GM18526 (cell line): Measurements from ENCODE around the gene HOTAIR.

Experiments used
- POLR2A ChIP-seq: IDR thresholded peaks from 3 replicates; pipeline ENCODE4 v1.6.1; 2011; ENCODE audit not compliant: insufficient read length; ENCODE audit errors: extremely low read depth

HOTAIR gene

DNA sequence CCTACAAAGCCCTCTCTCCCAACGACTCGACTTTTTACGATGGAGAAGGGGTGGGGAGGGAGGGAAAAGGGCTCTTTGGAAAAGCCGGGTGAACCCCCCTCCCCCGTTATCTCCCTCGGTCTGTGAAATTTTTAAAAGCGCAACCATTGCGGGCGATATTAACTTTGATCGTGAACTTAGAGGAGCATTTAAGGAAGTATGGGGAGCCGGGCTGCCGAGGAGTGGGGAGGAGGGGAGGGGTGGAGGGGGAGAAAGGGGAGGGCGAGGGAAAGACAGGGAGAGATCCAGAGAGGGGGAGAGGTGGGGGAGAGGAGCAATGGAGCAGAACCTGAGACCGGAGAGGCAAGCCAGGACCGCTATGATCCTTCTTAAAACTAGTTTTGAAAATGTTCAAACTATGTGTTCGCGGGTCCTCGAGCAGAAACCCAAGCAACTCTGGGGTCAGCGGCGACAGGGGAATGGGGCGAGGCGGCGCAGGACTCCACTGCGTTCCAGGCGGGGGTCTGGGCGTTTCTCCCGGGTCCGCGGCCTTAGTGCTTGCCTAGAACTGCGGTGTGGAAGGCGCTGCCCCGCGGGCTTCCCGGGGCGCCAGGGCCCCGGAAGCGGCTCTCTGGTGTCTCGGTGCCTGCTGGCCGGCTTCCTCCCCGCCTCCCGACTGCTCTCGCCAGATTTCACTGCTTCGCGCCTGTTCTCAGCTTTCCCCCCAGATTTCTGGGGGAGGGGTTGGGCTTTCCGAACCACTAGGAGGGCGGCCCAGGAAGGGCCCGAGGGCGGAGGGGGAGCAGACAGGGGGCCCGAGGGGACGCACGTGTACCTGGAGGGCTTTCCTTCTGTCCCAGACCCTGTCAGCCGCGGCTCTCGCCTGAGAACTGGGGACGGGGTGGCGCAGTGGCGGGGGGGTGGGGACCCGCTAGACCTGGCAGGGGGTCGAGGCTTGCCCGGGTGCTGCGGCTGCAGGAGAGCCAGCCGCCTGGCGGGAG is at the start of gene HOTAIR:
HOTAIR (minus strand) TSS at position 871 of the 980 bp plus-strand sequence.
- TF ChIP-seq POLR2A = no peak

DNA sequence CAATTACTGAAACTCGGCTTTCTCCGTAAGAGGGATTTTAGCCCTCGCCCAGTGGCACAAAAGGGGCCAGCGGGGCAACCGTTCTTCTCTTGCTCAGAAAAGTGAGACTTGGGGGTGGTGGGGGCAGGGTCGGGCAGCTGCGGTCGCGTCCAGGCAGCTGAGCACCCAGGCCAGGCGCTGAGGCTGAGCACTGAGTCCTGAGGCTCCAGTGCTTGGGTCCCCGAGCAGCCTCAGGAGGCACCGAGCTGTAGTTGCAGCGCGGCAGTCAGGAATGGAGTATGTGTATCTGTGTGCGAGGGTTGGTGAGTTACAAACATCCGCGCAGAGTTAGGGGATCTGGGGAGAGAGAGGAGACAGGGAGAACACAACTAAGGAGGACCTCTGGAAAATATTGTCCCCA is 49.4 kb upstream of the HOTAIR start:
- no peak for TF ChIP-seq POLR2A

DNA sequence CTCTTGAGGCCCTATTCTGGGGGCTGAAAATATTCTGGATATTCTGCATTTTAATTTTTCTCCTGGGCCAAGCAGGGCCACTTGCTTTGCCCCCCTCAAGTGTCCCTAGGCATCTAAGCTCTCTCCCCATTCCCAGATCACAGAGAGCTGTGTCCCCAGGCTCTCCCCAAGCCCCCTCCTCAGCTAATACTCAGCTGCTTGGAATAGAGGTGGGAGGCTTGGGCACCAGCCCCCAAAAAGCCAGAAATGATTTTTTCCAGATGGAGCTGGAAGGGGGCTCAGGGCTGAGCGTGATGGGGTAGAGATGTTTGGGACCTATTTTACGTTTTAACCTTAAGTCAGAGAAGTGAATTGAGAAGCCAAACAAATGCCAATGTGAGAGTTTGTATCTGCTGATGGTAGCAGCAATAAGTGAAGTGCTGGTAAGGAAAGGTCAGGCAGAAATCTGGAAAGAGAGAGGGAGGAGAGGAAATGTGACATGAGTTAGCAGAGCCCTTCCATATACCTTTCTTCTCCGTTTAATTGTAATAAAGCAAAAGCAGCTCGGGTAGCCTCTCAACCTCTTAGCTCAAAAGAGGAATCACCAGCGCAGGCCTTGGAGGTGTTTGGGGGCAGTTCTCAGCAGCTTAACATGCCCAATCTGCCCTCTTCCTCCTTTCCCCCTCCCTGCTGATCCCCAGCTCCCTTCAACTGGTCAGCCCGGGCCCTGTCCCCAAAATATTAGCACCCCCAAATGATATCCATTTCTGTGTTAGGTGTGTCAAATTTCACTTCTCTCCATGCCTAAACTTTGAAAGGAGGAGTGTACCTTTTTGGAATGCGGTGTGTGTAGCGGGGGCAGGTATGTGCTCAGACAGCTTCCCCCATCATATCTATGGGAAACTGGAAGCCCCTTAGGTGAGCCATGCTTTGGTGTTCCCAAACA is 48.5 kb upstream of the HOTAIR start:
- no peak for TF ChIP-seq POLR2A

DNA sequence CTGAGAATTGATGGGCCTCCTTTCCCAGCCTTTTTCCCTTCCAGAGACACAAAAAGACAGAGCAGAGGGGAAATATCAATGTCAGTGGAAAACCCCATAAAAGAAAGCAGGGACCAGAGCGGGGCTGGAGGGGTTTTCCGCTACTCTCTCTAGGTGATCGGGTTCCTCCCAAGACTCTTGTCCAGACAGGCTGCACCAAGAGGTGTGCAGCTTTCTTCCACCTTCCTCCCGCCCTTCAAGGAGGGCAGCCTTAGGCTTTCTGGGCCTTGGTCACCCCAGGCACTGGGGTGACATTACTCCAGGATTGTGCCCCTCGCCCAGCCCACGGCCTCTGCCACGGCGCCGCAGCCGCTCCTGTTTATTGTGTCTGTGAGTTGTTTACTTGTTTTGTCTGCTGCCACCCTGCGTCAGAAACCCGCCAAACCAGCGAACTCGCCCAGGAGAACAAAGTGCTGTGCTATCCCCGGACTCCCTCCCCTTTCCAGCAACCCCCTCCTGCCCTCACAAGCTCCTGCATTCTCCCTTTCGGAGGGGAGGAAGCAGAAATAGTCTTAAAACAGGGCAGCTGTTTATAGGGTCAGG is 46.8 kb upstream of the HOTAIR start:
- no peak for TF ChIP-seq POLR2A

DNA sequence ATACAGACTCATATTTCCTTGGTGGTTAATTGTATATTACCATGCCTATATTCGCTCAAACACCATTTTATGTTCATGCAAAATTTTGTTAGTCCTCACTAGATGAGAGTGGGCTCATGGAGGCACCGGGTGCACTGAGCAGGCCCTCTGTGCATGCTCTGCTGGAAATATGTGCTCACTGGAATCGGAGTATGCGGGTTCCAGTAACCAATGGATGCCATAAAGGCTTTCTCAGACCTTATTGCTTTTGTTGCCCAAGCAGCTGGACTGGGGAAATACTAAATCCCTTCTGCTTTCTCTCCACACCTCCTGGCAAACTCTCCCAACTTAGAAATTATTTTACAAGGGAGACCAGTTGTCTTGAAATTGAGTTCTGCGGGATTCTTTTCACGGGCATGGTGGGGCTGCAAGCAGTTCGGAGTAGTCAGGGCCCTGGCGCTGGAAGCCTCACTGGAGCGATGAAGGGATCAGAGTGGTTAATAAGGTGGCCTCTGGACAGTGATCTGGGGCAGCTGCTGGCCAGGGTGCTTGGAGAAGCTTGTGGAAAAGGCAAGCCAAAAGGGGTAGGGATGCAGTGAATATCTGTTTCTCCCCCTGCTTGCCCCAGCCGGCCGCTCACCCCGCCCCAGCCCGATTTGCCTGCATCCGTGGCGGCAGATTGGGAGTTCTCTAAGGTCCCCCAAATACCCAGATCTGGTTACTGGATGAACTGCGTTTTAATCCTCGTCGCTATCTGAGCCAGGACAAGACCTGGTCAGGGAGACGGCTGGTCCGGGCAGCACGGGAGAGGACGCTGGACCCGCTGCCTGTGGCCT is 46.0 kb upstream of the HOTAIR start:
- TF ChIP-seq POLR2A = no peak

DNA sequence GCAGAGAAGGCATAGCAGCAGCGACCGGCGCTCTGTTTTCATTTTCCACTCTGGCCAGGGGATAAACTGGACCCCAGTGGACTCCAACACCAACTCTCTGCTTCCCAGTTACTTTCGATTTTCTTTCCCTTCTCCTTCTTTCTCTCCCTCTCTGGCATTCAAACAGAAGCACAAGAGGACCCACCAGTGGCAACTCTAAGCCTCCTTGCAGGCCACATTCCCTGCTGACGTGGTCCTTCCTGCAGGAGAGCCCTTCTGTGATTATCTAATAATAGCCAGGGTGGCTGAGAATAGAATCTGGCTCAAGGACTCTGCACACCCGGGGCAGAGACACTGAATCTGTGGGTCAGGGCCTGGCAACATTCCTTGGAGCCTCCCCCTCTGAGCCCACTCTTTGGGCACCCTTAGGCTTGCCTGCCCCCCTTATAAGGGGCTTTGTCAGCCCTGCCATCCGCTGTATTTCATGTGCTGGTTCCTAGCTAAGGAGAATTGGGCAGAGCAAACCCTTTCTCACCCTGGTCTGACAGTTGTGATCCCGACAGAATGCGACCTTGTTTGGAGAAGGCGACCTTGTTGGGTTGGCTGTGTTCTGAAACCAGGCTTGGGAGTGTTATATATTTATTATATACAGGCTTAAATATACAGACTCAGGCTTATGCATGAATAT is 45.3 kb upstream of the HOTAIR start:
- TF ChIP-seq POLR2A = no peak

DNA sequence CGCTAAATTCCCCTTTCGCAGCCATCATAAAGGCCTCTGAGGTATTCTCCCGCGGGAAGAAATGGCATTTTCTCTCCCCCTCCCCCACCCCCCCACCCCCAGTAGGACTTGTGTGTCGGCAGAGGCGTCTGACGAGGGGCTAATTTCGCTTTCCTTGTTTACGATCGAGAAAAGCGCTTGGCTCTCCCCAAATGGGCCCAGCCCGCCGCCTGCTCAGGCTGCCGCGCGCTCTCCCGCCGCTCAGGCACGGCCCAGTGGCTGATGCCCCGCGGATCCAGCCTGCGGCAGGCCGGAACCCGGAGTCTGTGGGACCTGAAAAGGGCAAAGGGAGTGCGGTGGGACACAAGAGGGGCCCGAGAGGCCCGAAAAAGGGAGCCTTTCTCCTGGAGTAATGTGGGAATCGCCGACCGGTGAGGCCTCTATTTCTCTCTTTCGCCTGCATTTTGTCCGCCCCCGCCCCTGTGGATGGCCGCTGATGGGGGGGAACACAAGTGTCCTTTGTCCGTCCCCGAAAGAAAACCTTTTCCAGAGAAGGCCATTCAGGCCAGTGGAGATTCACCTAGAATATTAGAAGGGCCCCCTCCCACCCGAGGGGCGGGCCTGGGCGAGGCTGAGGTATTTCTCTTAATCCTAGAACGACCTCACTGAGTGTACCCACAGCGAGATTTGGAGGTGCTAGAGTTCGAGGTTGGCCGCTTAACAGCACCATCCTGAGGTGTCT is 44.5 kb upstream of the HOTAIR start:
- no peak for TF ChIP-seq POLR2A

DNA sequence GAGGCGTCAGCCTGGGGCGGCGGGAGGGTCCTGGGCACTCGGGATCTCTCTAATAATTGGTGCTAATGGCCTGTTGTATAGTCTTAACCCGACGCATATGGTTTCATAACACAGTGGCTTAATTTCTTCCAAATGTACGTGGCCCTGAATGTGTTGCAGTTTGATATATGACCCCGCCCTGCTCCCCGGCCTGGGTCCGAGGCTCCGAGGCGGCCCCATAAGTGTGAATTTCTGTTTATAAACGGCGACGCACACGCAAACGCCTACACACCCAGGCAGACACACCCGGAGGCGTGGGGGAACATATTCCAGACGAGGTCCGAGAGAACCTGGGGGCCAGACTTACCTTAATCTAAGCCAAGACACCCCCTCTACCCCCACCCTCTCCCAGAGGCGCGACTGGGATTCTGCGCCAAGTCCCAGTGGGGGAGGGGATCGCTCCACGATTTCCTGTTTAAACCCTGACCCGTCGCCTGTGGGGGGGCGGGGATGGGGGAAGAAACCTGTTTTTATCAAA is 43.8 kb upstream of the HOTAIR start:
- TF ChIP-seq POLR2A = no peak

DNA sequence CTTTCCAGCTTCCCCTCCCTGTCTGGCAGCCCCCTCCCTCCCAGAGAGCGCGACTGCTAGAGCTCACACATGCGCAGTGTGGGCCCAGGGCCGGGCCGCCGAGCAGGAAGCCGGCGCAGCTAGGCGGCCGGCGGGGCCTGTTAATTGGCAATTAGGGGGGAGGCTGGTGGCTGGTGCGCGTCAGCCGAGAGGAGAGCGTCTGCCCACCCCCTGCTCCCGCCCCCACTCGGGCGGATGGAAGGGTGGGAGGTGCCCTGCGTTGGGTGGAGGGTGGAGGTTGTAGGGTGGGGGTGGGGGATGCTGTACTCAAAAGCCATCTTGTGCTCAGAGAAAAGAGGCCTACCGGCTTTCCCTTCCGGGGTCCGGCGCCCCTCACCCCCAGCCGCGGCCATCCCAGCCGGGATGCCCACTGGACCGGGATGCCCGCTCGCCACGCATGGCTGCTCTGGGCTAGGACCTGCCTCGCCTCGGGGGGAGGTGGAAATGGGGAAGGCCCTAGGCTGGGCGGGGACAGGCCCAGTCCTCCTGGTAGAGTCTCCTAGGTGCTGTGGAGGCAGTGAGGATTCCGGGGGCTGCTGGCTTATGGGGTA is 43.2 kb upstream of the HOTAIR start:
- peak; percentile 50 for TF ChIP-seq POLR2A

DNA sequence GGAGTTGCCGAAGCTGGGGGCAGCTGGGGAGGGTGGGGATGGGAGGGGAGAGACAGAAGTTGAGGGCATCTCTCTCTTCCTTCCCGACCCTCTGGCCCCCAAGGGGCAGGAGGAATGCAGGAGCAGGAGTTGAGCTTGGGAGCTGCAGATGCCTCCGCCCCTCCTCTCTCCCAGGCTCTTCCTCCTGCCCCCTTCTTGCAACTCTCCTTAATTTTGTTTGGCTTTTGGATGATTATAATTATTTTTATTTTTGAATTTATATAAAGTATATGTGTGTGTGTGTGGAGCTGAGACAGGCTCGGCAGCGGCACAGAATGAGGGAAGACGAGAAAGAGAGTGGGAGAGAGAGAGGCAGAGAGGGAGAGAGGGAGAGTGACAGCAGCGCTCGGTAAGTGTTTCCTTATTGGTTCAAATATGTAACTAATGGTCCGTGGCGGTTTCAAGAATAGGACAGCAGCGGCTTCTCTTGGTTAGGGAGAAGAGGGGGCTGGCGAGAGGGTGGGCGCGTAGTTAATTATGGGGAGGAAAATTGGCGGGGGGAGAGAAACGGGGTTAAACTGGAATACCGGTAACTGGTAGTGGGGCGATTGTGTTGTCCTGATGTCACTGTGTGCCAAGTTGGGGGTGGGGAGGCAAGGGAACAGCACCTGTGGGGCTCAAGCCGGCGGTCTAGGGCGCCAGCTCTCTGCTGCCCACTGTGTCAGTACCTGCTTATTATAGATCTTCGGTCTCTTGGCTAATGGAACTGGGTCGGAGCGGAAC is 42.5 kb upstream of the HOTAIR start:
- no peak for TF ChIP-seq POLR2A

DNA sequence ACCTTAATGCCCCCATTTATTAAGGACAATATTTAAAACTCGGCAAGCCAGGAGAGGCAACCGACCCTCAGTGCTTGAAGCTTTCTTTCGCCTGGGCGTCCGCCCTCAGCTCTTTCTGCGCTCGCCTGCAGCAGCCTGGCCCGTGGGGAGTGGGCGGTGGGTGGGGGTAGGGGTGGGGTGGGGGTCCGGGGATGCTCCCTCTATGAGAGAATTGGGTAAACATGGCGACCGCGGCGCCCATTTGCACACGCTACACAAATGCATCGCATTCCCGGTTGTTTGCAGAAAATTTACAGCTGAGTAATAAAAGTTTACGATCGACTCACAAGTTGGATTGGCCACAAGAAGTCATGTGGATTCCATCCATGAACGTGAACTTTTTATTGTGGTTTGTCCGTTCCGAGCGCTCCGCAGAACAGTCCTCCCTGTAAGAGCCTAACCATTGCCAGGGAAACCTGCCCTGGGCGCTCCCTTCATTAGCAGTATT is 41.8 kb upstream of the HOTAIR start:
- no peak for TF ChIP-seq POLR2A

DNA sequence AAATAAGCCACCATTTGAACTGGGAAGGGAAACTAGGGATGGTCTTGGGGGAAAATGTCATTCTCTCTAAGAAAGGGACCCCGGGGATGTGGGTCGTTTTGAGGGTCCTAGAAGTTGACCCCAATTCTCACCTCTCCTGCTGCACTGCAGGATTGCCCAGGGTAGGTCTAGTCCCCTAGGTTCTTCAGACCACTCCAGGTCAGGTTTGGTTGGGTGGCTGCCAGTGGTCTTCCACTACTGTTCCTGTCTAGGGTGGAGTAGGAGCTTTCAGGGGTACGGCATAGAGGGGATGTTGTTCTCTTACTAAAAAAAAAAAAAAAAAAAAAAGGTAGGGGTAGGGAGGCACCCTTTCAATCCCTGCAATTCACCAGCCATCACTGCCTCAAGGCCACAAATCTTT is 41.3 kb upstream of the HOTAIR start:
- no peak for TF ChIP-seq POLR2A
